Left cardiac atrium (tissue), 2 donors: ENCODE data around the gene SNX32. TPM values are rescaled to one million over a fixed set of nuclear protein-coding genes. Genes with fewer than 3 reads are reported as not detected.

Experiments used
- total RNA-seq, 2 donors: library from RNA; stranded (reverse); fragmentation: NEBNext Ultra II Directional; extraction: Animal tissue kit (Norgen Biotek cat#: 25700); gene quantifications; one replicate each; pipeline ENCODE4 v1.2.1, GENCODE V29; 2021
- donor health status: DM: no; HTN: yes; CAD: no; lungs with severe emphysema.
- donor health status: DM: yes; HTN: yes; CAD: no.

The SNX32 gene
- total RNA-seq, 2 donors from 2014 or later, result not detected

Other genes starting within 250 kb of the SNX32 start
- gene KCNK7, start 238.2 kb upstream of the SNX32 start, total RNA-seq, result under 1 TPM; 0.31 to 0.53 TPM
- gene MAP3K11, start 219.7 kb upstream of the SNX32 start, total RNA-seq, result 10 to 100 TPM; 42.8 to 44.7 TPM
- gene PCNX3, start 218.2 kb upstream of the SNX32 start, total RNA-seq, result 10 to 100 TPM; 15.1 to 16.7 TPM
- gene SIPA1, start 195.9 kb upstream of the SNX32 start, total RNA-seq, result 10 to 100 TPM; 31.7 to 33.0 TPM
- gene RELA, start 171.0 kb upstream of the SNX32 start, total RNA-seq, result 10 to 100 TPM; 36.1 to 56.2 TPM
- gene KAT5, start 121.7 kb upstream of the SNX32 start, total RNA-seq, result 10 to 100 TPM; 46.6 to 47.3 TPM
- 10 to 100 TPM; 61.1 to 64.7 TPM for gene RNASEH2C, start 113.2 kb upstream of the SNX32 start, total RNA-seq
- gene AP5B1, start 53.0 kb upstream of the SNX32 start, total RNA-seq, result 10 to 100 TPM in 1 of 2 donors, 1 to 10 TPM in 1; 9.2 to 15.0 TPM
- gene OVOL1, start 46.9 kb upstream of the SNX32 start, total RNA-seq, result not detected
- 100 to 1,000 TPM; 439 to 554 TPM for gene CFL1, start 24.2 kb downstream of the SNX32 start, total RNA-seq
- 10 to 100 TPM; 36.1 to 37.6 TPM for gene MUS81, start 26.5 kb downstream of the SNX32 start, total RNA-seq
- 100 to 1,000 TPM in 1 of 2 donors, 10 to 100 TPM in 1; 98.0 to 103 TPM for gene EFEMP2, start 38.8 kb downstream of the SNX32 start, total RNA-seq
- 1 to 10 TPM in 1 of 2 donors, under 1 TPM in 1; 0.99 to 2.7 TPM for gene CTSW, start 45.9 kb downstream of the SNX32 start, total RNA-seq
- 10 to 100 TPM; 37.8 to 44.3 TPM for gene FIBP, start 54.5 kb downstream of the SNX32 start, total RNA-seq
- 10 to 100 TPM; 45.8 to 63.5 TPM for gene CCDC85B, start 56.7 kb downstream of the SNX32 start, total RNA-seq
- 10 to 100 TPM in 1 of 2 donors, 1 to 10 TPM in 1; 1.3 to 11.1 TPM for gene FOSL1, start 66.4 kb downstream of the SNX32 start, total RNA-seq
- 10 to 100 TPM; 29.9 to 31.8 TPM for gene C11orf68, start 85.1 kb downstream of the SNX32 start, total RNA-seq
- gene DRAP1, start 85.5 kb downstream of the SNX32 start, total RNA-seq, result 10 to 100 TPM; 80.6 to 86.8 TPM
- gene TSGA10IP, start 111.5 kb downstream of the SNX32 start, total RNA-seq, result not detected
- 10 to 100 TPM; 31.2 to 31.6 TPM for gene SART1, start 127.8 kb downstream of the SNX32 start, total RNA-seq
- gene EIF1AD, start 168.2 kb downstream of the SNX32 start, total RNA-seq, result 10 to 100 TPM; 20.7 to 25.1 TPM
- 100 to 1,000 TPM; 186 to 209 TPM for gene BANF1, start 168.5 kb downstream of the SNX32 start, total RNA-seq
- 1 to 10 TPM in 1 of 2 donors, under 1 TPM in 1; 0.91 to 2.6 TPM for gene CST6, start 178.0 kb downstream of the SNX32 start, total RNA-seq
- under 1 TPM in 1 of 2 donors, not detected in 1; 0.26 TPM for gene CATSPER1, start 192.5 kb downstream of the SNX32 start, total RNA-seq
- 1 to 10 TPM; 7.8 to 9.8 TPM for gene GAL3ST3, start 215.2 kb downstream of the SNX32 start, total RNA-seq
- gene SF3B2, start 218.4 kb downstream of the SNX32 start, total RNA-seq, result 100 to 1,000 TPM in 1 of 2 donors, 10 to 100 TPM in 1; 78.7 to 101 TPM
- gene PACS1, start 236.3 kb downstream of the SNX32 start, total RNA-seq, result 10 to 100 TPM; 51.6 to 74.4 TPM